Fibroblast of lung (primary cell): Measurements from ENCODE around the gene ZBTB7C.

ENCODE experiments used
- EZH2 ChIP-seq: IDR thresholded peaks from 2 replicates; pipeline ENCODE4 v1.5.1; 2012; ENCODE audit warnings: low read length, control low read depth, mild to moderate bottlenecking; ENCODE audit errors: missing control alignments
- TF ChIP-seq, protein P1 (sequence below), 2 donors: IDR thresholded peaks in 1 of 2; conservative IDR thresholded peaks in 1 of 2; 1 replicate in 1 of 2; 2 replicates in 1 of 2; pipeline ENCODE4 v1.5.1; 2011 to 2012; ENCODE audit warnings: low read length in 2 of 2, control low read depth in 1 of 2, inconsistent platforms in 1 of 2, low read depth in 1 of 2, mild to moderate bottlenecking in 1 of 2

DNA sequence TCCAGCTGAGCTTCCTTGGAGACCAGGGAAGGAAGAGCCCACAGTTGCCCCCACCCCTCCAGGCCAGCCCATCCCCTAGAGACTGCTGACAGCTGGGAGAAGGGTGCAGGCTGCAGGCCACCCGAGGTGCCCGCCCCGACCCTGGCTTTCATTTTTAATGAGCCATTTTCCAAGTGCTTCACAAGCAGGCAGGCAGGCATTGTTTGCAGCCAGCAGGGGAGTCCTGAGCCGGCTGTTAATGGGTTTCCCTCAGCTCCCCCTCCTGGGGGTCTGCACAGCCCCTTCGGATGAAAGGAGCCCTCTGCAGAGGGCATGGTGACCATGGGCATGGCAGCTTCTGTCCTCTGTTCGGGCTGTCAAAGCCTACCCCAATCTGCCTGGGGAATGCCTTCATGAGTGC is 94.5 kb downstream of the ZBTB7C start:
- TF ChIP-seq, protein P1, sequence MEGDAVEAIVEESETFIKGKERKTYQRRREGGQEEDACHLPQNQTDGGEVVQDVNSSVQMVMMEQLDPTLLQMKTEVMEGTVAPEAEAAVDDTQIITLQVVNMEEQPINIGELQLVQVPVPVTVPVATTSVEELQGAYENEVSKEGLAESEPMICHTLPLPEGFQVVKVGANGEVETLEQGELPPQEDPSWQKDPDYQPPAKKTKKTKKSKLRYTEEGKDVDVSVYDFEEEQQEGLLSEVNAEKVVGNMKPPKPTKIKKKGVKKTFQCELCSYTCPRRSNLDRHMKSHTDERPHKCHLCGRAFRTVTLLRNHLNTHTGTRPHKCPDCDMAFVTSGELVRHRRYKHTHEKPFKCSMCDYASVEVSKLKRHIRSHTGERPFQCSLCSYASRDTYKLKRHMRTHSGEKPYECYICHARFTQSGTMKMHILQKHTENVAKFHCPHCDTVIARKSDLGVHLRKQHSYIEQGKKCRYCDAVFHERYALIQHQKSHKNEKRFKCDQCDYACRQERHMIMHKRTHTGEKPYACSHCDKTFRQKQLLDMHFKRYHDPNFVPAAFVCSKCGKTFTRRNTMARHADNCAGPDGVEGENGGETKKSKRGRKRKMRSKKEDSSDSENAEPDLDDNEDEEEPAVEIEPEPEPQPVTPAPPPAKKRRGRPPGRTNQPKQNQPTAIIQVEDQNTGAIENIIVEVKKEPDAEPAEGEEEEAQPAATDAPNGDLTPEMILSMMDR (conservative IDR thresholded peaks at IDR 0.05 in 1 of 2, IDR thresholded peaks at IDR 0.05 in 1 of 2; ENCODE audit: low read depth in 1 of 2, low read length in 2 of 2), result no peak
- TF ChIP-seq EZH2, result no peak
